ENCODE results near the gene DVL2. TPM values are rescaled to one million over a fixed set of nuclear protein-coding genes. Genes with fewer than 3 reads are reported as not detected.

Gene DVL2
- total and polyA plus RNA-seq, 8 donors: 36.9 to 59.7 (median 52.3) TPM

- intact Hi-C loops (cut with DNase I): no loop called here
- Histone ChIP-seq H3K36me3 (no peaks in the 10 kb centered on the region), H3K9me3 (no peaks in the 10 kb centered on the region), H3K27me3 (no peaks in the 10 kb centered on the region), H3K4me3 (peak overlapping the region; percentile 56), H3K4me1 (peaks cover 13 to 54% of the 10 kb centered on the region in 2 donors), H3K27ac (peak overlapping the region in 1 of 2 donors; percentile 79)
- peak in 1 of 4 donors; percentile 96 for DNase-seq
- no peak for TF ChIP-seq CTCF (IDR thresholded peaks at IDR 0.05)
- ATAC-seq: no peak
These were observed 19.1 kb downstream of the DVL2 start for GRCh38 chr17:7215136-7215638.

- peak; percentile 96 to 100 (median 98) for DNase-seq
- H3K9me3 ChIP-seq: no peaks in the 10 kb centered on the region
- no peaks in the 10 kb centered on the region for H3K36me3 ChIP-seq
- no peaks in the 10 kb centered on the region for H3K27me3 ChIP-seq
- H3K4me1 ChIP-seq: peaks cover 13 to 53% of the 10 kb centered on the region in 2 donors
- intact Hi-C loops (cut with DNase I): no loop called here
- peak overlapping the region; percentile 56 for H3K4me3 ChIP-seq
- peak; percentile 26 to 35 for TF ChIP-seq CTCF (IDR thresholded peaks at IDR 0.05)
- peak; percentile 92 for ATAC-seq
- peak overlapping the region; percentile 54 to 79 for H3K27ac ChIP-seq
These were observed 19.8 kb downstream of the DVL2 start for GRCh38 chr17:7214300-7215135.

GRCh38 chr17:7213895-7214299 is 20.4 kb downstream of the DVL2 start:
- Histone ChIP-seq H3K4me1 (peaks cover 9 to 46% of the 10 kb centered on the region in 2 donors), H3K36me3 (no peaks in the 10 kb centered on the region), H3K27ac (peak overlapping the region in 1 of 2 donors; percentile 79), H3K9me3 (no peaks in the 10 kb centered on the region), H3K27me3 (no peaks in the 10 kb centered on the region), H3K4me3 (peak overlapping the region; percentile 56)
- intact Hi-C loops (cut with DNase I): no loop called here
- DNase-seq (peak in 2 of 4 donors; percentile 82 to 92), ATAC-seq (no peak)
- TF ChIP-seq CTCF (IDR thresholded peaks at IDR 0.05): peak in 1 of 2 donors; percentile 15

- no peak for ATAC-seq
These were observed 22.6 kb downstream of the DVL2 start for GRCh38 chr17:7211491-7212273.

More at GRCh38 chr17:7211491-7212273, 22.6 kb downstream of the DVL2 start:
- no peak overlapping the region for H3K4me3 ChIP-seq
- no peak overlapping the region for H3K27ac ChIP-seq
- no peak for DNase-seq
- H3K27me3 ChIP-seq: no peaks in the 10 kb centered on the region
- intact Hi-C loops (cut with DNase I): no loop called here
- H3K4me1 ChIP-seq: peaks cover 9 to 31% of the 10 kb centered on the region in 2 donors
- no peaks in the 10 kb centered on the region for H3K36me3 ChIP-seq
- no peaks in the 10 kb centered on the region for H3K9me3 ChIP-seq
- no peak for TF ChIP-seq CTCF (IDR thresholded peaks at IDR 0.05)

All from left lung (tissue), 10 donors.